HG03095 (cell line): ENCODE measurements around the gene MGST1.
"Not testable (repeated sequence)": the region's sequence is repeated elsewhere in the genome, so short reads cannot be mapped to it uniquely, and the experiment has no call there.

Experiments used
- ATAC-seq: cut with Tn5 transposase; IDR thresholded peaks from one replicate; pipeline ENCODE4 v1.9.1; 2021; ENCODE audit warnings: moderate library complexity; ENCODE audit not compliant: unreplicated experiment

Gene MGST1

GRCh38 chr12:16350682-16351081, 3.2 kb downstream of the MGST1 start:
- ATAC-seq: no peak

GRCh38 chr12:16352481-16352880, 5.0 kb downstream of the MGST1 start:
- no peak for ATAC-seq

GRCh38 chr12:16358878-16359277, 11.4 kb downstream of the MGST1 start:
- ATAC-seq: no peak

GRCh38 chr12:16359512-16360491, 12.4 kb downstream of the MGST1 start:
- ATAC-seq: no peak

GRCh38 chr12:16361142-16361783, 13.8 kb downstream of the MGST1 start:
- ATAC-seq: no peak

GRCh38 chr12:16362550-16362949, 15.1 kb downstream of the MGST1 start:
- ATAC-seq: no peak

GRCh38 chr12:16369156-16369555, 21.7 kb downstream of the MGST1 start:
- ATAC-seq: no peak

GRCh38 chr12:16370096-16370495, 22.7 kb downstream of the MGST1 start:
- ATAC-seq: no peak

- not testable (repeated sequence) for ATAC-seq
These were observed 35.3 kb downstream of the MGST1 start for GRCh38 chr12:16382652-16383312.

- no peak for ATAC-seq
These were observed 37.3 kb downstream of the MGST1 start for GRCh38 chr12:16384732-16385131.

GRCh38 chr12:16385782-16386646, 38.6 kb downstream of the MGST1 start:
- no peak for ATAC-seq

- ATAC-seq: no peak
These were observed 40.5 kb downstream of the MGST1 start for GRCh38 chr12:16387919-16388318.

- ATAC-seq: no peak
These were observed 42.1 kb downstream of the MGST1 start for GRCh38 chr12:16389594-16389993.

GRCh38 chr12:16392846-16393535, 45.5 kb downstream of the MGST1 start:
- ATAC-seq: no peak

- ATAC-seq: no peak
These were observed 51.7 kb downstream of the MGST1 start for GRCh38 chr12:16399101-16399500.

GRCh38 chr12:16401835-16402234, 54.4 kb downstream of the MGST1 start:
- not testable (repeated sequence) for ATAC-seq

GRCh38 chr12:16407346-16407745, 59.9 kb downstream of the MGST1 start:
- no peak for ATAC-seq
